ENCODE results near the gene FAAP100.

- TF ChIP-seq CTCF (IDR thresholded peaks at IDR 0.05) (no peak), POLR2A (IDR thresholded peaks at IDR 0.05) (no peak), EP300 (IDR thresholded peaks at IDR 0.05) (no peak)
Measured at GRCh38 chr17:81528651-81529436, 23.3 kb downstream of the FAAP100 start.

Measured in tibial nerve (tissue), 4 donors.